Measurements from ENCODE around the gene ARF4.
"Not testable (repeated sequence)": the region's sequence is repeated elsewhere in the genome, so short reads cannot be mapped to it uniquely, and the experiment has no call there.

ARF4 gene

GRCh38 chr3:57597127-57597923, at the start of gene ARF4:
TSS of gene ARF4 (minus strand) at chr3:57597344. CDS start at chr3:57597140, 204 bp downstream.
- DNase-seq, result peak; percentile 99

- no peak for DNase-seq
Measured at GRCh38 chr3:57646723-57647122, 49.6 kb upstream of the ARF4 start.

GRCh38 chr3:57644740-57645139, 47.6 kb upstream of the ARF4 start:
- no peak for DNase-seq

GRCh38 chr3:57637391-57637790, 40.2 kb upstream of the ARF4 start:
- no peak for DNase-seq

- not testable (repeated sequence) for DNase-seq
Measured at GRCh38 chr3:57634259-57634658, 37.1 kb upstream of the ARF4 start.

GRCh38 chr3:57627976-57628375, 30.8 kb upstream of the ARF4 start:
- DNase-seq, result no peak

GRCh38 chr3:57624801-57625200, 27.7 kb upstream of the ARF4 start:
- DNase-seq, result no peak

- no peak for DNase-seq
Measured at GRCh38 chr3:57622362-57622761, 25.2 kb upstream of the ARF4 start.

GRCh38 chr3:57617739-57618138, 20.6 kb upstream of the ARF4 start:
- DNase-seq, result no peak

GRCh38 chr3:57616233-57616632, 19.1 kb upstream of the ARF4 start:
- DNase-seq, result no peak

GRCh38 chr3:57611870-57612269, 14.7 kb upstream of the ARF4 start:
- not testable (repeated sequence) for DNase-seq

GRCh38 chr3:57605683-57606082, 8.5 kb upstream of the ARF4 start:
- DNase-seq, result no peak

- DNase-seq, result no peak
Measured at GRCh38 chr3:57604971-57605370, 7.8 kb upstream of the ARF4 start.

- no peak for DNase-seq
Measured at GRCh38 chr3:57600195-57600594, 3.1 kb upstream of the ARF4 start.

GRCh38 chr3:57598765-57599360, 1.7 kb upstream of the ARF4 start:
- no peak for DNase-seq

GRCh38 chr3:57596495-57597126, 533 bp downstream of the ARF4 start:
- peak; percentile 63 for DNase-seq

GRCh38 chr3:57594576-57594975, 2.6 kb downstream of the ARF4 start:
- no peak for DNase-seq

- no peak for DNase-seq
Measured at GRCh38 chr3:57594144-57594543, 3.0 kb downstream of the ARF4 start.

GRCh38 chr3:57592306-57592705, 4.8 kb downstream of the ARF4 start:
- DNase-seq, result no peak

- DNase-seq, result no peak
Measured at GRCh38 chr3:57587905-57588304, 9.2 kb downstream of the ARF4 start.

GRCh38 chr3:57586778-57587177, 10.4 kb downstream of the ARF4 start:
- DNase-seq, result no peak

GRCh38 chr3:57583544-57583943, 13.6 kb downstream of the ARF4 start:
- no peak for DNase-seq

GRCh38 chr3:57582474-57583168, 14.5 kb downstream of the ARF4 start:
- DNase-seq, result no peak

All from CD4-positive, alpha-beta T cell treated with Interleukin-17A for 4 hours (primary cell).